HCEC 1CT (cell line): ENCODE results near the gene SPSB2.
A peak's percentile ranks its signal among the peaks of the same experiment; 100 is the strongest.
"Not testable (repeated sequence)": the region's sequence is repeated elsewhere in the genome, so short reads cannot be mapped to it uniquely, and the experiment has no call there.

Experiments used
- DNase-seq: peaks from one replicate; pipeline ENCODE4 v3.0.0-alpha.2; 2017

SPSB2 gene

DNA sequence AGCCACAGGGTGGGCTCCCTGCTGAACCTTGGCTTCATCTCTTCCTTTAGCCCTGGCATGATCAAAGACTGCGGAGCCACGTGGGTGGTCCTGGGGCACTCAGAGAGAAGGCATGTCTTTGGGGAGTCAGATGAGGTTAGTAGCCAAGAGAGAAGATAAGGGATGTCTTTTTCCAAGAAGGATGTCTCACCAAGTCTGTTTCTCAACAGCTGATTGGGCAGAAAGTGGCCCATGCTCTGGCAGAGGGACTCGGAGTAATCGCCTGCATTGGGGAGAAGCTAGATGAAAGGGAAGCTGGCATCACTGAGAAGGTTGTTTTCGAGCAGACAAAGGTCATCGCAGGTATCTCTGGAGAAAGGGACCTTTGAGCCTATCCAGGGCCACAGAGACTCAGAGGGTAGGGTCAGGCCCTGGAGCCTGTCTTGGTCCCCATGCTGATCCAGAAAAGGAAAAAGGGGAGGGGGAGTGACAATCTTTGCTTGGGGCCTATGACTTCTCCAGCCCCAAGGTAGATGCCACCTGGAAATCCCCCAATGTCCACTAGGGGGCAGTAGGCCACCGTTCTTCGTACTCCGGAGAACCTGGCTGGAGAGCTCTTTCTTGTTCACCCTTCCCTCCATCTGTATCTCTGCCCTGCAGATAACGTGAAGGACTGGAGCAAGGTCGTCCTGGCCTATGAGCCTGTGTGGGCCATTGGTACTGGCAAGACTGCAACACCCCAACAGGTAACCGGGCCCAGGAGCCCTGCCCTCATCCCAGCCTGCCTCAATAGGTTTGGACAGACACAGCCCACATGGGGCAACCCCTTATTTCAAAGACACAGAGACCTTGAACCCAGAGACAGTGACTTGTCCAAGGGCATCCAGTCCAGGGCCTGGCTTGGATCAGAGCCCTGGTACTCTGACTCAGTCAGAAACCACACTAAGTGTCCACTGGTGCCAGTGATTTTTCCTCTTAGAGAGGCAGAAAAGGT, 3.8 kb downstream of the SPSB2 start:
- DNase-seq: peak; percentile 61

DNA sequence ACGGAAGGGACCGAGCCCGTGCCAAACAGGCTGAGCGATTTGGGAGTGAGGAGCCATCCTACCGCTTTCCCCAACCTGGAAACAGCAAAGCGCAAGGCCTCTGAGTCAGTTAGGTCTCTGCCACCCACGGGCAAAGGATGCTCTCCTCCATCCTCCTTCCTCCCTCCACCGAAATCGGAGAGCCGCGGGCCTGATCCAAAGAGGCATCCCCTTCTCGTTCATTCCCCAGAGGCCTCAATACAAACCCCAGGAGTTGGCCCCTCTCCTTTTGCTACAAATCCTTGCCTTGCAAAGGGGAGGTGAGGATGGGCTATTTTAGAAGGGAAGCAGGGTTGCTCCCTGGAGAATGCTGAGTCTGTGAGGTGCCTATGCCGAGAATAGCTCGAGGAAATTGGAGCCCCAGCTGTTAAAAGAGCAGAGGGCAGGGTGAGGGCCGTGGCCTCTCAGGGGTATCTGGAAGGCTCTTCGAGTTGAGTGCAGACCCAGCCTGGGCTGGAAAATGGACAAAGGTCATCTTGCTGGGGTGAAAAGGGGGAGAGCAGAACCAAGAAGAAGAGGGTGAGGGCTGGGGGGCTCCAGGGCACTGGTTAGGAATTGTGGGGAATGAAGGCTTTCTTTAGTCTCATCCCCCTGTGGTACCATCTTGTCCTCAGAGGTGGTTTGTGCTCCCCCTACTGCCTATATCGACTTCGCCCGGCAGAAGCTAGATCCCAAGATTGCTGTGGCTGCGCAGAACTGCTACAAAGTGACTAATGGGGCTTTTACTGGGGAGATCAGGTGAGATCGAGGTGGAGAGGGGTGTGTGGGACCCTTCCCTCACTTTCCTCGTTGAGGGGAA, 4.7 kb downstream of the SPSB2 start:
- peak; percentile 21 for DNase-seq

DNA sequence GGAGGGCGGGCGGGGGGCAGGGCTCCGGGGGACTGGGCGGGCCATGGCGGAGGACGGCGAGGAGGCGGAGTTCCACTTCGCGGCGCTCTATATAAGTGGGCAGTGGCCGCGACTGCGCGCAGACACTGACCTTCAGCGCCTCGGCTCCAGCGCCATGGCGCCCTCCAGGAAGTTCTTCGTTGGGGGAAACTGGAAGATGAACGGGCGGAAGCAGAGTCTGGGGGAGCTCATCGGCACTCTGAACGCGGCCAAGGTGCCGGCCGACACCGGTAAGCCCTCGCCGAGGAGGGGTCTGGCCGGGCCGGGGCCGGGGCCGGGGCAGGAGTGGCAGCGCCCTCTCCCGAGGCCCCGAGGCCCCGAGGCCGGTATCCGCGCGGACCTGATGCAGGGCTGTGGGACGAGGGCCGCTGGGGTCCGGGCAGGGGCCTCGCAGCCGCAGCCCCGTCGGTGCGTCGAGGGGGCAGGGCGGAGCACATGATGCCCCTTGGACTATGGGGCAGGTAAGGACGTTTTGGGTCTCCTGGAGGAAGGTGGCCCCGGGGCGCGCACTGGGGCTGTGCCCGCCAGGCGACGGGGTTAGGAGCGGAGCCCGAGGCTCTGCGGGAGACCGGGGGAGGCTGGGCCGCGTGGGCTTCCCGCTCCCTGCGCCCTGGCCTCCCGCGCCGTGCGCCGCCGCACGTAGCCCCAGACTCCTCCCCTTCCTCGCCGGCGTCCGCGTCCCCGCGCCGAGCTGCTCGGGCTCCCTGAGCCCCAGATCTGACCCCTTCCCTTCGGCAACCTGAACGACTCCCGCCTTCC, 5.5 kb downstream of the SPSB2 start, which contains the start of gene TPI1:
TPI1 (plus strand) TSS at position 119 of the 798 bp plus-strand sequence; CDS start at position 155, 36 bp downstream.
- DNase-seq: peak; percentile 81

DNA sequence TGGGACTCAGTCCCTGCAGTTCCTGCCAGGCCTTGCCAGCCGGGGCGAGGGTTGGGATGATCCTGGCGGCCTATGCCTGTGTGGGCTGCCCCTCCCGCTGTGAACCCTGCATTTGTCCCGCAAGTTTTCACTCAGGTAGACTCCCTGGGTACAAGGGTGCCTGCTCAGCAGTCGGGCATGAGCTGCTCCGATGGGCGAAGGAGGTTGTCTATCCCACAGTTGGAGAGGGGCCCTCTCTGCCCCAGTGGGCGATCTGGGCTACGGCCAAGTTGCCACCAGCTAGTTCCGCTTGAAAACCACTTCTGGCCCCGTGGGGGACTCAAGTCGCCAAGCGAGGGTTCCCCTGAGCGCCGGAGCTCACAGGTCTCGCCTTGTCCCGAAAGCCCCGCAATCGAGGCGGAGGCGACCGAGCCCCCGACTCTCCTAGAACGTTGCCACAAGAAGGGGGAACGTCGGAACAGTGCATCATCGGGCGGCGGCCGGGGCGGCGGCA, 6.1 kb downstream of the SPSB2 start:
- no peak for DNase-seq

DNA sequence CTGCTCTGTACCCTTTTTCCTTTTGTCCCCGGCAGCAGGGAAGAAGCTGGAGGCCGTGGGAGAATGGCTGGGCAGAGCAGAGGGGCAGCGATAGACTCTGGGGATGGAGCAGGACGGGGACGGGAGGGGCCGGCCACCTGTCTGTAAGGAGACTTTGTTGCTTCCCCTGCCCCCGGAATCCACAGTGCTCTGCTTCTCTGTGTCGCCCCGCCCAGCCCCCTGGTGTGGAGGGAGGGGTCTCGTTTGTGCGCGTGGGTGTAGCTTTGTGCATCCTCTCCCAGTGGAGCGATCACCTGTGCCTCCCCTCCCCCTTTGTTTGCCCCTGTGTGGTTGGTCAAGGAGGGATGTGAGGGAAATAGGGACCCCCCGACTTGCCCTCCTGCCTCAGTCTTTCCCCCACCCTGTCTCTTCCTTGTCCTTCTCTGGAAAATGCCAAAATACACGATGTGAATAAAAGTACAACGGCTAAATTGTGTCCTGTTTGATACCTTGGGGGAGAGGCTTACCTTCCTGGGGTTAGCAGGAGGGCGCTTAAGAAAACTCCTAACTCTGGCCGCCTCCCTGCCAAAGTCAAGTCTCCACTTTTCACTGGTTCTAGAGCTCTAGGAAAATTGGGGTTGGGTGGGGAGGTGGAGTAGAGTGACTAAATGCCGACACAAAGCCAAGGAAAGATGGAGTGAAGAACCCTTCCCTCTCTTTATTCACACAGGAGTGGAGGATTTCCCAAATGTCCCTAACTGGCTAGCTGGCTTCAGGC, 6.8 kb downstream of the SPSB2 start:
- no peak for DNase-seq

DNA sequence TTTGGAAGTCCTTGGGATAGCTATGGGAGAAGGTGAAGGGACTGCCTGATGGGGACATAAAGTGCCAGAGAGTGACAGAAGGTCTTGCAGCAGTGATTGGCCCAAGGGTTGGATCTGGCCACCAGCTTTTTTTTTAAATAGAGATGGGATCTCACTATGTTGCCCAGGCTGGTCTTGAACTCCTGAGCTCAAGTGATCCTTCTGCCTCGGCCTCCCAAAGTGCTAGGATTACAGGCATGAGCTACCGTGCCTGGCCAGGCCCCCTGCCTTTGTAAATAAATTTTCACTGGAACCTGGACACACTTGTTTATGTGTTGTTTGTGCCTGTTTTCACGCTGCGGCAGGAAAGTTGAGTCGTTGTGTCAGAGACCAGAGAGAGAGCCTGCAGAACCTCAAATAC, 7.8 kb downstream of the SPSB2 start:
- DNase-seq: not testable (repeated sequence)

- DNase-seq: no peak
Measured at GRCh38 chr12:6863586-6864321, 9.3 kb downstream of the SPSB2 start.

- DNase-seq: no peak
Measured at GRCh38 chr12:6863033-6863432, 10.1 kb downstream of the SPSB2 start.

DNA sequence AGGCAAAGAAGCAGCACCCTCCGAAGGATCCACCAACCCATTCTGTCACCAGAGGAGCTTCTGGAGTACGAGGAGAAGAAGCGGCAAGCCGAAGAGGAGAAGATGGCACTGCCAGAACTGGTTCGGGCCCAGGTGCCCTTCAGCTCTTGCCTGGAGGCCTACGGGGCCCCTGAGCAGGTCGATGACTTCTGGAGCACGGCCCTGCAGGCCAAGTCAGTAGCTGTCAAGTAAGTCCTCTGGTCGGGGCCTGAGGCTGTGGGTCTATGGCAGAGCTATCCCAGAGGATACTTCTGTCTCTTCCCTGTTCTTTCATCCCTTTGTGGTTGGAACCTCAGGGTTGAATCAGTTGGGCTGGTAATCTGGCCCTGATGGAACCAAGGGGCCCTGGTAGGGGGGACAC, 11.7 kb downstream of the SPSB2 start:
- DNase-seq: no peak

- DNase-seq: no peak
Measured at GRCh38 chr12:6860942-6861341, 12.2 kb downstream of the SPSB2 start.

GRCh38 chr12:6860116-6860515, 13.0 kb downstream of the SPSB2 start:
- no peak for DNase-seq

GRCh38 chr12:6858799-6859198, 14.3 kb downstream of the SPSB2 start:
- no peak for DNase-seq

DNA sequence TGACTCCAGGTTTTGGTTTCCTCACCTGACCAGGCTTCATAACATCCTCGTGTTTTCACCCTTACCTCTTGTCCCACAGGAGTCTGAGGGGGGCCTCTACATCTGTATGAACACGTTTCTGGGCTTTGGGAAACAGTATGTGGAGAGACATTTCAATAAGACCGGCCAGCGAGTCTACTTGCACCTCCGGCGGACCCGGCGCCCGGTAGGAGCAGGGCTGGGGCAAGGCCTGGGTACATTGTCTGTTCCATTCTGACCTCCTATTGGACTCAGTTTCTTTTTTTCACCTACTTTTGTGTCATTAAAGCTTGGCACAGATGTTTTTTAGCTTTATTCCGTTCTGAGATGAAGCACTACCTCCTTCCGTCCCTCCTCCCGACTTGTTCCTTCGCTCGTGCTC, 17.8 kb downstream of the SPSB2 start:
- no peak for DNase-seq

DNA sequence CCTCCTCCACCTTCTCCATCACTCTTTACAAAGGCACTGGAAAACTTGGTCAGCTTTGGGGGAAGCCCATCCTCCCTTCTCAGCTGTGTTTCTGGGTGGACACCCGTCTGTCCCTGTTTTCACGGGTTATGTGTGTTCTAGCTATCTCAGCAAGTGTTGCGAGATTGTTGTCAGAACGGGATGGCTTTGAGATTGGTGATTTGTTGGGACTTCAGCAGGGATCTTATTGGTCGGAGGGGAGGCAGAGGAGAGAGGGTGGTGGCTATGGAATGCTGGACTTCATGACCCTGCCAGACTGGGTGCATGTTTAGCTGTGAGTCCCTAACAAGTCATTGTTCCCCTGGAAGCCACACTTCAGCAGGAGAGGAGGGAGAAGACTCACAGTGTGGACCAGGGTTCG, 19.1 kb downstream of the SPSB2 start:
- no peak for DNase-seq

GRCh38 chr12:6853626-6854025, 19.5 kb downstream of the SPSB2 start:
- no peak for DNase-seq

DNA sequence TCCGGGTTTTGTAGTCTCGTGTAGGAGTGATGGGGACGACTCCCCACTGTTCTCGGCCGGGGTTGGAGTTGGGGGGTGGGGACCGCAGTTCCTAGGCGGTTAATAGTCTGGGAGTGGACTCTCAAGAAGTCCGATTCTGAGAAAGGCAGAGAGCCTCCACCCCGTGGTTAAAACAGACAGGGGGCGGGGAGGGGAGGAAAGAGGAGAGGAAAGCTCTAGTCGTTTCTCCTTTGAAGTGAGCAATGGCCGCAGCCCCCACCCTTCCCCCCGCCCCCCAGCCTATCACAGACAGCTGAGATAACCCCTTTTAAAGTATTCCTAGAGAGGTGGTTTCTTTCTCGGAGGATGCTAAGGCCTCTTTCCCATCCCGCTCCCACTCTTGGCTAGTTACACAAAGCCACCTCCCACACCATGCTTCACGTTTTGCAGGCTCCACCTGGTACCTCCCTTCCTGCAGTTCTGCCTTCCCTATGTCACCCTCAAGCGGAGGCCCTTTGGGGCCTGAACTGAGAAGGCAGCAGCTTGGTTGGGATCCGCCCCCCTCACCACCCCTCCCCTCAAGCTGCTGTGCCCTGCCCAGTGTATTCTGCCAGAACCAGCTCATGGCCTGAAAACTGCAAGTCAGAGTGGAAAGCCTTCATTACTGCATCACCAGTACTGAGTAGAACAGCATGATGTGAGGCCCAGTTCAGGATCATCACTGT, 20.3 kb downstream of the SPSB2 start:
- DNase-seq: peak; percentile 22

- peak; percentile 100 for DNase-seq
Measured at GRCh38 chr12:6851921-6852650, 21.0 kb downstream of the SPSB2 start, which contains the start of gene USP5. TSS of gene USP5 (plus strand) at chr12:6852150. CDS start at chr12:6852180, 30 bp downstream.

- DNase-seq: peak; percentile 99
Measured at GRCh38 chr12:6851153-6851920, 21.8 kb downstream of the SPSB2 start, which contains the start of gene CDCA3. TSS of gene CDCA3 (minus strand) at chr12:6851286. CDS start at chr12:6850952, 334 bp downstream.

DNA sequence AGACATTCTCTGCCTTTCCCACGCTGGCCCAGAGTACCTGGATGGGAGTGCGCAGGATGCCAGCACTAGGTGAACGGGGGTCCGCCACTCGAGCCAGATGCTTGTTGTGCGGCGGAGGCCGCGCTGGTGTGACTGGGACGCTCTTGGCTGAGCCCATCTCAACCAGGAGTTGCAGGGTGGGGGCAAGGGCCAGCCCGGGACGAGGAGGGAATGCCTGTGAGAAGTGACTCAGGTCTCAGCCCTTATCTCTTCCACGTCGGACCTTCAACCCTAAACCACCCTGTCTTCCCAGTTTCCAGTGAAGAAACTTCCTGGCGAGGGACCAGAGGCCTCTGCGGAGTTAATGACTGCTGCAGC, 22.3 kb downstream of the SPSB2 start:
- DNase-seq: no peak
